Gastroesophageal sphincter (tissue), 3 donors: Measurements from ENCODE around the gene SCCPDH.
"Not testable (repeated sequence)": the region's sequence is repeated elsewhere in the genome, so short reads cannot be mapped to it uniquely, and the experiment has no call there.

Source experiments
- EP300 ChIP-seq: sonication (generic); formaldehyde crosslinking; IDR thresholded peaks from one replicate; pipeline ENCODE4 v1.6.1; 2017; ENCODE audit warnings: antibody characterized with exemption, mild to moderate bottlenecking
- POLR2AphosphoS5 ChIP-seq: sonication (generic); formaldehyde crosslinking; IDR thresholded peaks from one replicate; pipeline ENCODE4 v1.6.1; 2017; ENCODE audit warnings: antibody characterized with exemption
- TF ChIP-seq, protein P1 (sequence below), 4 experiments: fragments of 200-600 bp in 2 of 4; fragments of 450-650 bp in 2 of 4; sonication (generic) in 1 of 4; IDR thresholded peaks; one replicate each; pipeline ENCODE4 v1.5.1; 2017 to 2019; ENCODE audit warnings: antibody characterized with exemption in 4 of 4, mild to moderate bottlenecking in 2 of 4, moderate library complexity in 2 of 4

DNA sequence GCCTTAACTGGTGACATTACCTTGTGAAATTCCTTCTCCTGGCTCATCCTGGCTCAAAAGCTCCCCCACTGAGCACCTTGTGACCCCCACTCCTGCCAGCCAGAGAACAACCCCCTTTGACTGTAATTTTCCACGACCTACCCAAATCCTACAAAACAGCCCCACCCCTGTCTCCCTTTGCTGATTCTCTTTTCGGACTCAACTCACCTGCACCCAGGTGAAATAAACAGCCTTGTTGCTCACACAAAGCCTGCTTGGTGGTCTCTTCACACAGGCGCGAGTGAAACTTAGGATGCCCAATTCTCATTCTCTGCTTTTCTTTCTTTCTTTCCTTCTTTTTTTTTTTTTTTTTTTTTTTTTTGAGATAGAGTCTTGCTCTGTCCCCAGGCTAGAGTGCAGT lies 89.1 kb downstream of the SCCPDH start:
- TF ChIP-seq, protein P1, sequence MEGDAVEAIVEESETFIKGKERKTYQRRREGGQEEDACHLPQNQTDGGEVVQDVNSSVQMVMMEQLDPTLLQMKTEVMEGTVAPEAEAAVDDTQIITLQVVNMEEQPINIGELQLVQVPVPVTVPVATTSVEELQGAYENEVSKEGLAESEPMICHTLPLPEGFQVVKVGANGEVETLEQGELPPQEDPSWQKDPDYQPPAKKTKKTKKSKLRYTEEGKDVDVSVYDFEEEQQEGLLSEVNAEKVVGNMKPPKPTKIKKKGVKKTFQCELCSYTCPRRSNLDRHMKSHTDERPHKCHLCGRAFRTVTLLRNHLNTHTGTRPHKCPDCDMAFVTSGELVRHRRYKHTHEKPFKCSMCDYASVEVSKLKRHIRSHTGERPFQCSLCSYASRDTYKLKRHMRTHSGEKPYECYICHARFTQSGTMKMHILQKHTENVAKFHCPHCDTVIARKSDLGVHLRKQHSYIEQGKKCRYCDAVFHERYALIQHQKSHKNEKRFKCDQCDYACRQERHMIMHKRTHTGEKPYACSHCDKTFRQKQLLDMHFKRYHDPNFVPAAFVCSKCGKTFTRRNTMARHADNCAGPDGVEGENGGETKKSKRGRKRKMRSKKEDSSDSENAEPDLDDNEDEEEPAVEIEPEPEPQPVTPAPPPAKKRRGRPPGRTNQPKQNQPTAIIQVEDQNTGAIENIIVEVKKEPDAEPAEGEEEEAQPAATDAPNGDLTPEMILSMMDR (IDR thresholded peaks at IDR 0.05) = not testable (repeated sequence)
- not testable (repeated sequence) for TF ChIP-seq EP300, POLR2AphosphoS5
